ENCODE results near the gene HARS1. TPM values are rescaled to one million over a fixed set of nuclear protein-coding genes. Genes with fewer than 3 reads are reported as not detected.
"Not testable (repeated sequence)": the region's sequence is repeated elsewhere in the genome, so short reads cannot be mapped to it uniquely, and the experiment has no call there.

Gene HARS1
- total and polyA plus RNA-seq, 12 donors, result 30.3 to 53.2 (median 37.0) TPM

GRCh38 chr5:140631036-140631417 lies 60.1 kb downstream of the HARS1 start:
- Histone ChIP-seq H3K27ac (peak overlapping the region in 7 of 10 donors; percentile 34 to 92 (median 80)), H3K4me3 (peak overlapping the region in 7 of 10 donors; percentile 46 to 68 (median 64)), H3K27me3 (no peaks in the 10 kb centered on the region), H3K4me1 (peaks cover 0 to 35% (median 19%) of the 10 kb centered on the region in 9 donors), H3K36me3 (no peaks in the 10 kb centered on the region), H3K9me3 (peaks cover 0 to 14% (median 0%) of the 10 kb centered on the region in 11 donors)
- ATAC-seq, result no peak
- TF ChIP-seq, protein P1, sequence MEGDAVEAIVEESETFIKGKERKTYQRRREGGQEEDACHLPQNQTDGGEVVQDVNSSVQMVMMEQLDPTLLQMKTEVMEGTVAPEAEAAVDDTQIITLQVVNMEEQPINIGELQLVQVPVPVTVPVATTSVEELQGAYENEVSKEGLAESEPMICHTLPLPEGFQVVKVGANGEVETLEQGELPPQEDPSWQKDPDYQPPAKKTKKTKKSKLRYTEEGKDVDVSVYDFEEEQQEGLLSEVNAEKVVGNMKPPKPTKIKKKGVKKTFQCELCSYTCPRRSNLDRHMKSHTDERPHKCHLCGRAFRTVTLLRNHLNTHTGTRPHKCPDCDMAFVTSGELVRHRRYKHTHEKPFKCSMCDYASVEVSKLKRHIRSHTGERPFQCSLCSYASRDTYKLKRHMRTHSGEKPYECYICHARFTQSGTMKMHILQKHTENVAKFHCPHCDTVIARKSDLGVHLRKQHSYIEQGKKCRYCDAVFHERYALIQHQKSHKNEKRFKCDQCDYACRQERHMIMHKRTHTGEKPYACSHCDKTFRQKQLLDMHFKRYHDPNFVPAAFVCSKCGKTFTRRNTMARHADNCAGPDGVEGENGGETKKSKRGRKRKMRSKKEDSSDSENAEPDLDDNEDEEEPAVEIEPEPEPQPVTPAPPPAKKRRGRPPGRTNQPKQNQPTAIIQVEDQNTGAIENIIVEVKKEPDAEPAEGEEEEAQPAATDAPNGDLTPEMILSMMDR (IDR thresholded peaks at IDR 0.05), result no peak
- no peak for DNase-seq
- intact Hi-C loops (cut with DNase I), result loop anchor here in 6 of 10 donors (5.0 to 10.0 kb wide), 5 partner anchors 64 to 266 kb away; partner anchors contain the start of genes APBB3 (in 2 of the 6), SLC35A4 (in 2 of the 6), SLC4A9 (in 2 of the 6) and EIF4EBP3 (in 1 of the 6)
- WGBS, 2 donors, result 88 to 95% methylated on average over 4 of the region's 4 CpGs

GRCh38 chr5:140630292-140631035 lies 60.7 kb downstream of the HARS1 start:
- H3K27me3 ChIP-seq, result no peaks in the 10 kb centered on the region
- peak overlapping the region in 7 of 10 donors; percentile 2 to 68 (median 61) for H3K4me3 ChIP-seq
- WGBS, 2 donors, result 63 to 64% methylated on average over 2 of the region's 2 CpGs
- no peaks in the 10 kb centered on the region for H3K36me3 ChIP-seq
- intact Hi-C loops (cut with DNase I), result loop anchor here in 6 of 10 donors (5.0 to 10.0 kb wide), 5 partner anchors 63 to 266 kb away; partner anchors contain the start of genes APBB3 (in 2 of the 6), SLC35A4 (in 2 of the 6), SLC4A9 (in 2 of the 6) and EIF4EBP3 (in 1 of the 6)
- TF ChIP-seq, protein P1 (IDR thresholded peaks at IDR 0.05), result no peak
- DNase-seq (no peak), ATAC-seq (no peak)
- peaks cover 0 to 14% (median 0%) of the 10 kb centered on the region in 11 donors for H3K9me3 ChIP-seq
- H3K27ac ChIP-seq, result peak overlapping the region in 6 of 10 donors; percentile 38 to 92 (median 81)
- H3K4me1 ChIP-seq, result peaks cover 0 to 35% (median 19%) of the 10 kb centered on the region in 9 donors

DNA sequence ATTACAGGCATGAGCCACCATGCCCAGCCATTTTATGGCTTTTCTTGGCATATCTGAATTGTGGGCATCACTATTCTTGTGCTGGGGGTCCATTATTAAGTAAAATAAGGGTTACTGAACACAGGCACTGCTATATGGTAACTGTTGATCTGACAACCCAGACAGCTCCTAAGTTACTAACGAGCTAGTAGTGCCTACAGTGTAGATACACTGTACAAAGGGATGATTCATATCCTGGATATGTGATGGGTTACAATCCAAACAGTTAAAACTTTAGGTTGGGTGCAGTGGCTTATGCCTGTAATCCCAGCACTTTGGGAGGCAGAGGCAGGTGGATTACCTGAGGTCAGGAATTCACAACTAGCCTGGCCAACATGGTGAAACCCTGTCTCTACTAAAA lies 62.5 kb downstream of the HARS1 start:
- Histone ChIP-seq H3K9me3 (peaks cover 0 to 14% (median 0%) of the 10 kb centered on the region in 11 donors), H3K4me1 (peaks cover 0 to 21% (median 19%) of the 10 kb centered on the region in 9 donors), H3K36me3 (no peaks in the 10 kb centered on the region), H3K27ac (no peak overlapping the region), H3K27me3 (no peaks in the 10 kb centered on the region), H3K4me3 (peak overlapping the region in 1 of 10 donors; percentile 68)
- 70 to 72% methylated on average over 1 of the region's 1 CpG for WGBS, 2 donors
- intact Hi-C loops (cut with DNase I), result loop anchor here in 2 of 10 donors (5.0 to 10.0 kb wide), 2 partner anchors 56 to 224 kb away; partner anchors contain the start of gene ANKHD1 (in 1 of the 2)
- no peak for DNase-seq
- no peak for ATAC-seq
- TF ChIP-seq, protein P1 (IDR thresholded peaks at IDR 0.05), result no peak

GRCh38 chr5:140627972-140628371 lies 63.2 kb downstream of the HARS1 start:
- WGBS, 2 donors, result 89 to 92% methylated on average over 6 of the region's 6 CpGs
- Histone ChIP-seq H3K9me3 (peaks cover 0 to 14% (median 0%) of the 10 kb centered on the region in 11 donors), H3K27me3 (no peaks in the 10 kb centered on the region), H3K4me3 (no peak overlapping the region), H3K36me3 (no peaks in the 10 kb centered on the region), H3K4me1 (peaks cover 0 to 20% (median 13%) of the 10 kb centered on the region in 9 donors), H3K27ac (no peak overlapping the region)
- DNase-seq (no peak), ATAC-seq (no peak)
- TF ChIP-seq, protein P1 (IDR thresholded peaks at IDR 0.05), result no peak
- intact Hi-C loops (cut with DNase I), result loop anchor here in 2 of 10 donors (5.0 to 10.0 kb wide), 2 partner anchors 56 to 223 kb away; partner anchors contain the start of gene ANKHD1 (in 1 of the 2)

DNA sequence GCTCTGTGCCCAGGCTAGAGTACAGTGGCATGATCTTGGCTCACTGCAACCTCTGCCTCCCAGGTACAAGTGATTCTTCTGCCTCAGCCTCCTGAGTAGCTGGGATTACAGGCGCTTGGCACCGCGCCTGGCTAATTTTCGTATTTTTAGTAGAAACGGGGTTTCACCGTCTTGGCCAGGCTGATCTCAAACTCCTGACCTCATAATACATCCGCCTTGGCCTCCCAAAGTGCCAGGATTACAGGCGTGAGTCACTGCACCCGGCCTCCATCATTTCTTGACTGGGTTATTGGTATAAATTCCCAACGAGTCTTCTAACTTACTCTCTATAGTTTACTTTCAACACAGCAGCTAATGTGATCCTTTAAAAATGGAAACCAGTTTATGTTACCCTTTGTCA lies 66.3 kb downstream of the HARS1 start:
- DNase-seq, H3K27ac ChIP-seq, H3K4me3 ChIP-seq, H3K36me3 ChIP-seq, ATAC-seq: not testable (repeated sequence)
- peaks cover 0 to 20% (median 0%) of the 10 kb centered on the region in 7 donors for H3K27me3 ChIP-seq
- peaks cover 0 to 16% (median 0%) of the 10 kb centered on the region in 9 donors for H3K4me1 ChIP-seq
- WGBS, 2 donors, result 89 to 90% methylated on average over 10 of the region's 10 CpGs
- intact Hi-C loops (cut with DNase I), result loop anchor here in 2 of 10 donors (5.0 to 10.0 kb wide), 2 partner anchors 53 to 220 kb away; partner anchors contain the start of gene ANKHD1 (in 1 of the 2)
- peaks cover 0 to 14% (median 0%) of the 10 kb centered on the region in 11 donors for H3K9me3 ChIP-seq
